Duodenal mucosa (tissue), 2 donors: ENCODE results near the gene SOX4.
A peak's percentile ranks its signal among the peaks of the same experiment; 100 is the strongest.

Experiments used
- H3K27ac ChIP-seq: one replicate; pipeline ENCODE4 v1.7.0; 2013; ENCODE audit warnings: low read depth, low read length
- H3K27me3 ChIP-seq, 2 donors: one replicate each; pipeline ENCODE4 v1.7.0; 2013; ENCODE audit warnings: low read length in 2 of 2, control low read depth in 1 of 2; ENCODE audit not compliant: insufficient read depth in 2 of 2, control insufficient read depth in 1 of 2
- H3K36me3 ChIP-seq, 2 donors: one replicate each; pipeline ENCODE4 v1.7.0; 2013; ENCODE audit warnings: low read length in 2 of 2, control low read depth in 1 of 2; ENCODE audit not compliant: insufficient read depth in 2 of 2, control insufficient read depth in 1 of 2
- H3K4me1 ChIP-seq, 2 donors: one replicate each; pipeline ENCODE4 v1.7.0; 2013; ENCODE audit warnings: low read length in 2 of 2, control low read depth in 1 of 2; ENCODE audit not compliant: insufficient read depth in 2 of 2, control insufficient read depth in 1 of 2
- H3K4me3 ChIP-seq, 2 donors: one replicate each; pipeline ENCODE4 v1.7.0; 2013; ENCODE audit warnings: low read length in 2 of 2, low read depth in 1 of 2
- H3K9ac ChIP-seq, 2 donors: one replicate each; pipeline ENCODE4 v1.7.0; 2013; ENCODE audit warnings: low read length in 2 of 2, low read depth in 1 of 2
- H3K9me3 ChIP-seq, 2 donors: one replicate each; pipeline ENCODE4 v1.7.0; 2013; ENCODE audit warnings: low read length in 2 of 2, control low read depth in 1 of 2; ENCODE audit not compliant: control insufficient read depth in 1 of 2

Gene SOX4

DNA sequence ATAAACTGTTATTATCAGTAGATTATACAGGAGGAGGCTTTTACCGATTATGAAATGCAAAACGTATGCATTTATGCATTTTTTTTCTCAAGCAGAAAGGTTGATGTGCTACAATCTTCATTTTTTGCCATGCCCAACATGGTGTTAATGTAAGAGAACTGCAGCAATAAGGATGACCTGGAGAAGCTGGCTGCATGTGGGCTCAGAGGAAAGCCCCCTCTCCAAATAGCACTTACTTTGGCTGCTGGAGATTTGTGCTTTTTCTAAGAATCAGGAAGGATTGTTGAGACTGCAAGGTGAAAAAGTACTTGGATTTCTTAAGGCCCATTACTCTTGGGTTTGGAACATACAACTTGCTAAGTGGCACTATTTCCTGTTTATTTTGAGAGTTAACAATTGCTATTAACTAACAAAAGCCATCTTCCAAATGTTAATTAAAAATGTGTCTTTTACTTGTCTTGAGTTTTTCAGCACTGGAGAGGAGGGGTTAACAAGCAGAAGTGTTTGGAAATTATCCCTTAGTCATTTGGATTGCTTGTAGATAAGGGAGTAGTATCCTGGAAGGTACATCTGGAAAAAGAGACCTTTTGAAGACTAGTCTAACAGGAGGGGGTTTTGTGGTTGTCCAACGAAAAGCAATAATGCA is 5.6 kb downstream of the SOX4 start:
- H3K9me3 ChIP-seq = no peaks in the 10 kb centered on the region
- peaks cover 6 to 14% of the 10 kb centered on the region in 2 donors for H3K4me1 ChIP-seq
- H3K27ac ChIP-seq = no peak overlapping the region
- H3K36me3 ChIP-seq = peaks cover 0 to 3% of the 10 kb centered on the region in 2 donors
- no peaks in the 10 kb centered on the region for H3K27me3 ChIP-seq
- no peak overlapping the region for H3K9ac ChIP-seq
- H3K4me3 ChIP-seq = peak overlapping the region in 1 of 2 donors; percentile 95

- H3K9me3 ChIP-seq = no peaks in the 10 kb centered on the region
- no peak overlapping the region for H3K27ac ChIP-seq
- H3K36me3 ChIP-seq = peaks cover 0 to 3% of the 10 kb centered on the region in 2 donors
- peaks cover 6 to 14% of the 10 kb centered on the region in 2 donors for H3K4me1 ChIP-seq
- H3K4me3 ChIP-seq = no peak overlapping the region
- no peak overlapping the region for H3K9ac ChIP-seq
- H3K27me3 ChIP-seq = no peaks in the 10 kb centered on the region
Measured at GRCh38 chr6:21601339-21601923, 7.9 kb downstream of the SOX4 start.

GRCh38 chr6:21601932-21602390 is 8.4 kb downstream of the SOX4 start:
- no peaks in the 10 kb centered on the region for H3K9me3 ChIP-seq
- H3K27ac ChIP-seq = no peak overlapping the region
- H3K9ac ChIP-seq = no peak overlapping the region
- peaks cover 0 to 3% of the 10 kb centered on the region in 2 donors for H3K36me3 ChIP-seq
- no peaks in the 10 kb centered on the region for H3K27me3 ChIP-seq
- peaks cover 6 to 14% of the 10 kb centered on the region in 2 donors for H3K4me1 ChIP-seq
- no peak overlapping the region for H3K4me3 ChIP-seq

GRCh38 chr6:21603082-21603952 is 9.8 kb downstream of the SOX4 start:
- H3K27ac ChIP-seq = no peak overlapping the region
- no peaks in the 10 kb centered on the region for H3K27me3 ChIP-seq
- peaks cover 0 to 3% of the 10 kb centered on the region in 2 donors for H3K36me3 ChIP-seq
- H3K4me3 ChIP-seq = no peak overlapping the region
- no peaks in the 10 kb centered on the region for H3K9me3 ChIP-seq
- H3K4me1 ChIP-seq = peaks cover 6 to 8% of the 10 kb centered on the region in 2 donors
- no peak overlapping the region for H3K9ac ChIP-seq

GRCh38 chr6:21604081-21604480 is 10.5 kb downstream of the SOX4 start:
- Histone ChIP-seq H3K4me3 (no peak overlapping the region), H3K9ac (no peak overlapping the region), H3K4me1 (peaks cover under 1 to 1% of the 10 kb centered on the region in 2 donors), H3K27me3 (no peaks in the 10 kb centered on the region), H3K27ac (no peak overlapping the region), H3K9me3 (no peaks in the 10 kb centered on the region), H3K36me3 (peaks cover 0 to 3% of the 10 kb centered on the region in 2 donors)

- H3K27me3 ChIP-seq = no peaks in the 10 kb centered on the region
- H3K4me3 ChIP-seq = no peak overlapping the region
- no peaks in the 10 kb centered on the region for H3K9me3 ChIP-seq
Measured at GRCh38 chr6:21605166-21605565, 11.6 kb downstream of the SOX4 start.

GRCh38 chr6:21608601-21609000 is 15.1 kb downstream of the SOX4 start:
- no peak overlapping the region for H3K4me3 ChIP-seq

More at GRCh38 chr6:21605166-21605565, 11.6 kb downstream of the SOX4 start:
- no peaks in the 10 kb centered on the region for H3K4me1 ChIP-seq
- H3K27ac ChIP-seq = no peak overlapping the region
- no peaks in the 10 kb centered on the region for H3K36me3 ChIP-seq
- H3K9ac ChIP-seq = no peak overlapping the region

GRCh38 chr6:21609881-21610329 is 16.4 kb downstream of the SOX4 start:
- no peak overlapping the region for H3K4me3 ChIP-seq
- H3K27ac ChIP-seq = no peak overlapping the region
- no peak overlapping the region for H3K9ac ChIP-seq
- no peaks in the 10 kb centered on the region for H3K9me3 ChIP-seq
- no peaks in the 10 kb centered on the region for H3K36me3 ChIP-seq
- no peaks in the 10 kb centered on the region for H3K4me1 ChIP-seq
- no peaks in the 10 kb centered on the region for H3K27me3 ChIP-seq

More at GRCh38 chr6:21608601-21609000, 15.1 kb downstream of the SOX4 start:
- no peaks in the 10 kb centered on the region for H3K27me3 ChIP-seq
- H3K27ac ChIP-seq = no peak overlapping the region
- no peak overlapping the region for H3K9ac ChIP-seq
- no peaks in the 10 kb centered on the region for H3K4me1 ChIP-seq
- no peaks in the 10 kb centered on the region for H3K36me3 ChIP-seq
- no peaks in the 10 kb centered on the region for H3K9me3 ChIP-seq

GRCh38 chr6:21610341-21610740 is 16.8 kb downstream of the SOX4 start:
- no peaks in the 10 kb centered on the region for H3K4me1 ChIP-seq
- no peak overlapping the region for H3K9ac ChIP-seq
- no peaks in the 10 kb centered on the region for H3K27me3 ChIP-seq
- H3K4me3 ChIP-seq = no peak overlapping the region
- H3K9me3 ChIP-seq = no peaks in the 10 kb centered on the region
- H3K27ac ChIP-seq = no peak overlapping the region
- no peaks in the 10 kb centered on the region for H3K36me3 ChIP-seq

- H3K4me1 ChIP-seq = no peaks in the 10 kb centered on the region
- no peaks in the 10 kb centered on the region for H3K9me3 ChIP-seq
- no peak overlapping the region for H3K9ac ChIP-seq
- H3K27ac ChIP-seq = no peak overlapping the region
- H3K27me3 ChIP-seq = no peaks in the 10 kb centered on the region
- H3K36me3 ChIP-seq = no peaks in the 10 kb centered on the region
- H3K4me3 ChIP-seq = no peak overlapping the region
Measured at GRCh38 chr6:21611485-21611884, 17.9 kb downstream of the SOX4 start.
